Hepatocyte (in vitro differentiated cells): ENCODE measurements around the gene GPC2.

ENCODE experiments used
- CTCF ChIP-seq: fragments of 200-600 bp; sonication (generic); IDR thresholded peaks from 2 replicates; pipeline ENCODE4 v1.5.1; 2016; ENCODE audit warnings: antibody characterized with exemption, mild to moderate bottlenecking; ENCODE audit not compliant: poor library complexity
- EZH2 ChIP-seq: fragments of 200-600 bp; sonication (generic); IDR thresholded peaks from 2 replicates; pipeline ENCODE4 v1.6.1; 2016; ENCODE audit warnings: antibody characterized with exemption, mild to moderate bottlenecking, borderline replicate concordance
- EZH2phosphoT487 ChIP-seq: fragments of 200-600 bp; sonication (generic); IDR thresholded peaks from one replicate; pipeline ENCODE4 v1.6.1; 2018; ENCODE audit warnings: antibody characterized with exemption, mild to moderate bottlenecking, low read depth, moderate library complexity; ENCODE audit not compliant: unreplicated experiment, severe bottlenecking

- TF ChIP-seq CTCF: no peak
- TF ChIP-seq EZH2: no peak
- TF ChIP-seq EZH2phosphoT487: no peak
These were observed 14.1 kb downstream of the GPC2 start for GRCh38 chr7:100163006-100163531.
